Tibial nerve (tissue), 4 donors: Measurements from ENCODE around the gene PPP1R18. TPM values are rescaled to one million over a fixed set of nuclear protein-coding genes. Genes with fewer than 3 reads are reported as not detected.

ENCODE experiments used
- DNase-seq, 2 donors: peaks; one replicate each; pipeline ENCODE4 v3.0.0-alpha.2; 2019; ENCODE audit warnings: low spot score in 2 of 2
- H3K27ac ChIP-seq, 4 donors: fragments of 200-600 bp; sonication (generic) in 3 of 4; one replicate each; pipeline ENCODE4 v1.5.1; 2017 to 2019; ENCODE audit warnings: mild to moderate bottlenecking in 1 of 4
- H3K27me3 ChIP-seq, 2 donors: fragments of 200-600 bp; sonication (generic) in 1 of 2; one replicate each; pipeline versions ENCODE4 v1.5.1 to v1.6.0; 2017 to 2019
- H3K36me3 ChIP-seq, 3 donors: fragments of 200-600 bp; sonication (generic); one replicate each; pipeline ENCODE4 v1.5.1; 2018 to 2019
- H3K4me1 ChIP-seq, 4 donors: fragments of 200-600 bp; sonication (generic) in 3 of 4; one replicate each; pipeline ENCODE4 v1.5.1; 2017 to 2019
- H3K4me3 ChIP-seq, 4 donors: fragments of 200-600 bp; sonication (generic) in 3 of 4; one replicate each; pipeline ENCODE4 v1.5.1; 2017 to 2019; ENCODE audit warnings: mild to moderate bottlenecking in 1 of 4, moderate library complexity in 1 of 4
- H3K9me3 ChIP-seq, 4 donors: fragments of 200-600 bp; sonication (generic) in 3 of 4; one replicate each; pipeline ENCODE4 v1.5.1; 2017 to 2019
- EP300 ChIP-seq, 2 donors: sonication (generic); formaldehyde crosslinking; IDR thresholded peaks; one replicate each; pipeline ENCODE4 v1.6.1; 2017; ENCODE audit warnings: antibody characterized with exemption in 2 of 2, mild to moderate bottlenecking in 1 of 2
- POLR2A ChIP-seq, 2 donors: fragments of 450-650 bp; IDR thresholded peaks; one replicate each; pipeline ENCODE4 v1.6.1; 2017; ENCODE audit warnings: antibody characterized with exemption in 2 of 2, mild to moderate bottlenecking in 2 of 2, moderate library complexity in 2 of 2
- WGBS, 2 donors: methylation state at CpG; one replicate each; pipeline ENCODE4 v1.1.5; 2018; 5-methylcytosine and 5-hydroxymethylcytosine counted together
- total RNA-seq, 4 donors: library from RNA; depleted of rRNA; stranded (reverse); fragments of >200 nt; gene quantifications; one replicate each; pipeline ENCODE4 v1.1.0, GENCODE V29; 2016
- TF ChIP-seq, protein P1 (sequence below), 5 experiments: fragments of 200-600 bp in 3 of 5; fragments of 450-650 bp in 2 of 5; sonication (generic) in 3 of 5; IDR thresholded peaks; one replicate each; pipeline ENCODE4 v1.5.1; 2016 to 2019; ENCODE audit warnings: antibody characterized with exemption in 5 of 5, mild to moderate bottlenecking in 3 of 5, moderate library complexity in 2 of 5

PPP1R18 gene
- total RNA-seq, 4 donors from 2014 or later, result 26.6 to 48.0 (median 35.5) TPM

GRCh38 chr6:30714263-30714662 lies 27.8 kb upstream of the PPP1R18 start:
- H3K27ac ChIP-seq, result no peak overlapping the region
- WGBS, 2 donors, result 96 to 100% methylated on average over 1 of the region's 1 CpG
- no peak overlapping the region for H3K4me3 ChIP-seq
- no peaks in the 10 kb centered on the region for H3K9me3 ChIP-seq
- H3K27me3 ChIP-seq, result no peaks in the 10 kb centered on the region
- peaks cover 0 to 61% (median 5%) of the 10 kb centered on the region in 3 donors for H3K36me3 ChIP-seq
- TF ChIP-seq POLR2A (IDR thresholded peaks at IDR 0.05), result no peak
- TF ChIP-seq, protein P1, sequence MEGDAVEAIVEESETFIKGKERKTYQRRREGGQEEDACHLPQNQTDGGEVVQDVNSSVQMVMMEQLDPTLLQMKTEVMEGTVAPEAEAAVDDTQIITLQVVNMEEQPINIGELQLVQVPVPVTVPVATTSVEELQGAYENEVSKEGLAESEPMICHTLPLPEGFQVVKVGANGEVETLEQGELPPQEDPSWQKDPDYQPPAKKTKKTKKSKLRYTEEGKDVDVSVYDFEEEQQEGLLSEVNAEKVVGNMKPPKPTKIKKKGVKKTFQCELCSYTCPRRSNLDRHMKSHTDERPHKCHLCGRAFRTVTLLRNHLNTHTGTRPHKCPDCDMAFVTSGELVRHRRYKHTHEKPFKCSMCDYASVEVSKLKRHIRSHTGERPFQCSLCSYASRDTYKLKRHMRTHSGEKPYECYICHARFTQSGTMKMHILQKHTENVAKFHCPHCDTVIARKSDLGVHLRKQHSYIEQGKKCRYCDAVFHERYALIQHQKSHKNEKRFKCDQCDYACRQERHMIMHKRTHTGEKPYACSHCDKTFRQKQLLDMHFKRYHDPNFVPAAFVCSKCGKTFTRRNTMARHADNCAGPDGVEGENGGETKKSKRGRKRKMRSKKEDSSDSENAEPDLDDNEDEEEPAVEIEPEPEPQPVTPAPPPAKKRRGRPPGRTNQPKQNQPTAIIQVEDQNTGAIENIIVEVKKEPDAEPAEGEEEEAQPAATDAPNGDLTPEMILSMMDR (IDR thresholded peaks at IDR 0.05), result no peak
- TF ChIP-seq EP300 (IDR thresholded peaks at IDR 0.05), result no peak
- DNase-seq, result no peak
- peaks cover 0 to 29% (median 13%) of the 10 kb centered on the region in 4 donors for H3K4me1 ChIP-seq

DNA sequence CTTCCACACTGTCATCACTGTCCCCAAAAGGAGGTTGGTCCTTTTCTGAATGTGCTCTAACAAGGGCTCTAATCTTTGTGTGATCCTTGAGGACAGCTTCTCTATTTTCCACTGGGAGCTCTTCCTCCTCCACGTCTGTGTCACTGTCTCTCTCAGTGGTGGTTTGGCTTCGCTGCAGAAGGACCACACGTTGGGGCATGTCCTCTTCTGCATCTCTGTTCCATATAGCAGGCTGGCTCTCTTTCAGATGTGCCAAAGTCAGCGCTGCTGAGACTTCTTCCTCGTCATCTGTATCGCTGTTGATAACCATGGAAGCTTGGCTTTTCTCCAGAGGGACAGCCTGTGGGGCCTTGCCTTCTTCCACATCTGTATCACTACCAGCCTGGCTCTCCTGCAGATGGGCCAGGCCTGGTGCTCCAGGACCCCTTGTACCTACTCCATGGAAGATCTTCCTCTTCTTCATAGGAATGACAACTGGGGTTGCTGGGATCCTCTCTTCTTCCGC lies 26.0 kb upstream of the PPP1R18 start:
- no peak overlapping the region for H3K4me3 ChIP-seq
- TF ChIP-seq POLR2A (IDR thresholded peaks at IDR 0.05) (no peak), EP300 (IDR thresholded peaks at IDR 0.05) (no peak)
- TF ChIP-seq, protein P1 (IDR thresholded peaks at IDR 0.05), result no peak
- H3K36me3 ChIP-seq, result peaks cover 0 to 79% (median 5%) of the 10 kb centered on the region in 3 donors
- peaks cover 0 to 13% (median 2%) of the 10 kb centered on the region in 4 donors for H3K4me1 ChIP-seq
- no peaks in the 10 kb centered on the region for H3K27me3 ChIP-seq
- 90 to 94% methylated on average over 7 of the region's 7 CpGs for WGBS, 2 donors
- no peaks in the 10 kb centered on the region for H3K9me3 ChIP-seq
- no peak overlapping the region for H3K27ac ChIP-seq
- no peak for DNase-seq

- 95 to 100% methylated on average over 1 of the region's 1 CpG for WGBS, 2 donors
- Histone ChIP-seq H3K4me1 (peaks cover 0 to 13% (median 2%) of the 10 kb centered on the region in 4 donors), H3K9me3 (no peaks in the 10 kb centered on the region), H3K36me3 (peaks cover 0 to 85% (median 5%) of the 10 kb centered on the region in 3 donors), H3K27ac (no peak overlapping the region), H3K4me3 (no peak overlapping the region), H3K27me3 (no peaks in the 10 kb centered on the region)
- DNase-seq, result no peak
- TF ChIP-seq, protein P1 (IDR thresholded peaks at IDR 0.05), result no peak
- TF ChIP-seq POLR2A (IDR thresholded peaks at IDR 0.05) (no peak), EP300 (IDR thresholded peaks at IDR 0.05) (no peak)
Measured at GRCh38 chr6:30711758-30712380, 25.4 kb upstream of the PPP1R18 start.

DNA sequence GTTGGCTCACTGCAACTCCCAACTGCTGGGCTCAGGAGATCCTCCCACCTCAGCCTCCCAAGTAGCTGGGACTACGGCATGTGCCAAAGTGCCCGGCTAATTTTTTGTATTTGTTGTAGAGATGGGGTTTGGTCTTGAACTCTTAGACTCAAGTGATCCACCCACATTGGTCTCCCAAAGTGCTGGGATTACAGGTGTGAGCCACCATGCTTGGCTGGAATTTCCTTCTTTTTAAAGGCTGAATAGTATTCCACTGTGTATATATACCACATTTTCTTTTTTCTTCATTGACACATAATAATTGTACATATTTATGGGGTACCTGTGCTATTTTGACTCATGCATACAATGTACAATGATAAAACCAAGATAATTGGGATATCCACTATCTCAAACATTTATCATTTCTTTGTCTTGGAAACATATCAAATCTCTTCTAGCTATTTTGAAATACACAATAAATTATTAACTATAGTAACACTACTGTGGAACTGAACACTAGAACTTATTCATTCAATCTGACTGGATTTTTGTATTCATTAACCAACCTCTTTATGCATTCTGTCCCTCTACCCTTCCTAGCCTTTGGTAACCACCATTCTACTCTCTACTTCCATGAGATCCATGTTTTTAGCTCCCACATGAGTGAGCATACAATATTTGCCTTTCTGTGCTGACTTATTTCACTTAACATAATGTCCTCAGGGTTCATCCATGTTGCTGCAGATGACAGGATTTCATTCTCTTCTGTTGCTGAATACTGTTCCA lies 22.8 kb upstream of the PPP1R18 start:
- TF ChIP-seq, protein P1 (IDR thresholded peaks at IDR 0.05), result no peak
- no peak for TF ChIP-seq EP300 (IDR thresholded peaks at IDR 0.05)
- no peak for TF ChIP-seq POLR2A (IDR thresholded peaks at IDR 0.05)
- WGBS, 2 donors, result 95 to 98% methylated on average over 2 of the region's 2 CpGs
- peaks cover 0 to 100% (median 5%) of the 10 kb centered on the region in 3 donors for H3K36me3 ChIP-seq

More for the DNA sequence above, 22.8 kb upstream of the PPP1R18 start:
- no peaks in the 10 kb centered on the region for H3K4me1 ChIP-seq
- no peak overlapping the region for H3K27ac ChIP-seq
- no peaks in the 10 kb centered on the region for H3K9me3 ChIP-seq
- H3K4me3 ChIP-seq, result no peak overlapping the region
- no peak for DNase-seq
- H3K27me3 ChIP-seq, result no peaks in the 10 kb centered on the region
